ENCODE measurements around the gene MAGEA4.
"Not testable (repeated sequence)": the region's sequence is repeated elsewhere in the genome, so short reads cannot be mapped to it uniquely, and the experiment has no call there.

MAGEA4 gene, protein sequence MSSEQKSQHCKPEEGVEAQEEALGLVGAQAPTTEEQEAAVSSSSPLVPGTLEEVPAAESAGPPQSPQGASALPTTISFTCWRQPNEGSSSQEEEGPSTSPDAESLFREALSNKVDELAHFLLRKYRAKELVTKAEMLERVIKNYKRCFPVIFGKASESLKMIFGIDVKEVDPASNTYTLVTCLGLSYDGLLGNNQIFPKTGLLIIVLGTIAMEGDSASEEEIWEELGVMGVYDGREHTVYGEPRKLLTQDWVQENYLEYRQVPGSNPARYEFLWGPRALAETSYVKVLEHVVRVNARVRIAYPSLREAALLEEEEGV

GRCh38 chrX:151912780-151913179 lies at the start of gene MAGEA4:
Gene MAGEA4 (plus strand): TSS chrX:151912889. CDS start chrX:151923665, 10,776 bp downstream.
- no peak for DNase-seq

DNA sequence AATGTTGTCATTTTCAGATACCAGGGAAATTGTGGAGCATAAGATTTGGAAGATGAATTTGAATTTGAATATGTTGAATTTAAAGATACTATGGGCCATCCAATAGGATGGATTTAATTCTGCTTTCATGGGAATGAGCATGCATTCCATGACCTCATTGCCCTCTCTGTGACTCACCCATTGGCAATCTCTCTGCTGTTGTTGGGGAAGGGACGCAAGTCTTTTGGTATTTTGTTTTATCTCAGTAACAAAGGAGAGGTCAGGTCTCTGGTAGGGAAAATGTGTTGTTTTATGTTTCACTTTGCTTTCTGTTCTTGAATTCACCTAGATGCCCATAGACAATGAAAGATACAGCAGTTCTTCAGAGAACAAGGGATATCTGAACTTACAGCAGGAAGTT lies 42.1 kb upstream of the MAGEA4 start:
- DNase-seq: no peak

GRCh38 chrX:151871244-151871643 lies 41.4 kb upstream of the MAGEA4 start:
- DNase-seq: no peak

DNA sequence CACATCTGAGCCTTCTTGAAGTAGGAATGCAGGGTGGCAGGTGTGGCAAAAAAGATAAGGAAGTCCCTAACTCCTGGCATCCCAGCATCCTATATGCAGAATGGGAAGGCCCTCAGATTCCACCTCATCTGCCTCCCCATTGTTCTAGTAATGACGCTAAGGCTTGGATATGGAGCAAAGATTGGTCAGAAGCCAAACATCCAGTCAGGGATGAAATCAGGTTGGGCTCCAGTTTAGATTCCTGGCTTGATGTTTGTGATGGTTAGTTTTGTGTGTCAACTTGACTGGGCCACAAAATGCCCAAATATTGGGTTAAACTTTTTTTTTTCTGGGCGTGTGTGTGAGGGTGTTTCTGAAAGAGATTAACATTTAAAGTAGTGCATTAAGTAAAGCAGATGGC lies 39.6 kb upstream of the MAGEA4 start:
- no peak for DNase-seq

DNA sequence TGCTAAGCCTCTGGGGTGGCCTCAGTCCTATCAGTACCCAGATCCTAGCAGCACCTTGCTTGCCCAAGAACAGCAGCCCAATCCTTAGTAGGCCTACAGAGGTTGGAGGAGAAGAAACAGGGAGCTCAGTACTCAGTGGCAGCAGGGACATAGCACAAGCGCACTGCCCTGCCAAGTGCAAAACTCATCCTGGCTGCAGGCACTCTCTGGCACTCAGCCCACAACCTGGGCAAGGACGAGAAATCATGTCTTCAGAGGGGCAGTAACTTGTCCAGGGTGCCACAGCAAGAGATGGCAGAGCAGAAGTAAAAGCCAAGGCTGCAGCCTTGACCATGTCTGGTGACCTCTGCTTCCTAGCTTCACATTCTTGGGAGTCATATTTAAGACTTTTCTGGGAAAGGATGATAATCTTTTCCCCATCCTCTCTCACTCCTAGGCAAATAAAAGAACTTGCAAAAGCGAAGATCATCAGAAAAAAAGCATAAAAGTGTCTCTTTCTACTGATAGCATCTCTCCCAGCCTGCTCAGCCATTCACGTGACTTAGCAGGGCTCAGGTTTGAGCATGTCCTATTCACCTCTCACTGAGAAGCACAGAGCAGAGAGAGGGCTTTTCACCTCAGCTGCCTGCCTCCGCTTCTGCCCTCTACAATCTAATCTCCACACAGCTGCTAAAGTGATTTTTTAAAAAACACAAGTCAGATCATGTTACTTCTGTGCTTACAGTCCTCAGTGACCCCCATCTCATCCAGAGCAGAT lies 37.2 kb upstream of the MAGEA4 start:
- DNase-seq: no peak

GRCh38 chrX:151878574-151878973 lies 34.1 kb upstream of the MAGEA4 start:
- no peak for DNase-seq

DNA sequence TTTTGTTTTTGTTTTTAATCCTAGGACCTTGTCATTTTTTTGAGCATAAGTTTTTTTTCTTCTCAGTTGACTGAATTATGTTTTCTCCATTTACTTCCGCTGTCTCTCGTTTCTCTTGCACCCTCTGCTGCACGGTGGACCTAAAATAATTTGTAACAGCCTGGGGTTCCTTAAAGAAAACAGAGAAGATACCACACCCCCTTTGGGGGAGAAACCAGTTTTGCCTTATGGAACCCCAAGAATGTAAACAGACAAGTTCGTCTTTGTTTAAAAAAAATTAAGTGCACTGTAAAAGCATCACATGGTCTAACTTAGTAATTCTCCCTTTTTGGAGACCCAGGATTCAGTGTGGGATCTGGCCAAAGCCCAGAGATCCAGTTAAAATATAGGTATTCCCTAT lies 32.8 kb upstream of the MAGEA4 start:
- DNase-seq: no peak

DNA sequence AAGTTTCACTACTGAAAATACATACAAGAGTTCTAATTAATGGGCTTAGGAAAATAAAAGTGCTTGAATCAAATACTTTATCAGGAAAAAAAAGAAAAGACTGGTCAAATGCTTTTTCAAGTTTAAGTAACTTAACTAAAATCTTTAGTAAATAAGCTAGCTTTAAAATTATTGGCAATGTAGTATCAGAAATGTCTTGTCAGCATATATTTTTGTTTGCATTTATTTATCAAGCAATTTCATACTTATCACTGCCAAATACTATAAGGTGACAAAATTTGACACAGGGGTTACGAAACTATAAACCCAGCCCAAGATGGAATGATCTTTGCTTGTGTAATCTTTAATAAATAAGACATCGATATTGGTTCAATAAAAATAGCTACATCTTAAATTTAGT lies 31.8 kb upstream of the MAGEA4 start:
- no peak for DNase-seq

GRCh38 chrX:151889421-151889820 lies 23.3 kb upstream of the MAGEA4 start:
- DNase-seq: no peak

GRCh38 chrX:151896734-151897474 lies 15.8 kb upstream of the MAGEA4 start:
- DNase-seq: no peak

GRCh38 chrX:151899622-151900021 lies 13.1 kb upstream of the MAGEA4 start:
- DNase-seq: no peak

DNA sequence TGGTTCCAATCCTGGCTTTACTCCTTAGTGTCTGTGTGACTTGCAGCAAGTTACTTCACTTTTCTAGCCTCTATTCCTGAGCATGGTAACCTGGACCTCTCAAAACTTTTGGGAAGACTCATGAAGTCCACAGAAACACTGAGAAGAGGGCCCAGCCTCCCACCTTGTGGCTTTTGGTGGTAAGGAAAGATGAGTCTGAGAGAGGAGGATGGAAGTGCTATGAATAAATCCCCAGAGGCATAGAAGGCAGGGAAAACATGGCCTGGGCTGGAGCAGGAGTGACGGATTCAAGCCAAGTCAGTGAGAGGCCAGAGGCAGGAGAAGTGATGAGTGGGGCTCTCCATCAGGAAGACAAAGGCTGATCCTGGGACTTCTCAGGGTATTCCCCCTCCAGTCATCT lies 10.9 kb upstream of the MAGEA4 start:
- DNase-seq: no peak

- no peak for DNase-seq
Observed at GRCh38 chrX:151902813-151903591, 9.7 kb upstream of the MAGEA4 start.

DNA sequence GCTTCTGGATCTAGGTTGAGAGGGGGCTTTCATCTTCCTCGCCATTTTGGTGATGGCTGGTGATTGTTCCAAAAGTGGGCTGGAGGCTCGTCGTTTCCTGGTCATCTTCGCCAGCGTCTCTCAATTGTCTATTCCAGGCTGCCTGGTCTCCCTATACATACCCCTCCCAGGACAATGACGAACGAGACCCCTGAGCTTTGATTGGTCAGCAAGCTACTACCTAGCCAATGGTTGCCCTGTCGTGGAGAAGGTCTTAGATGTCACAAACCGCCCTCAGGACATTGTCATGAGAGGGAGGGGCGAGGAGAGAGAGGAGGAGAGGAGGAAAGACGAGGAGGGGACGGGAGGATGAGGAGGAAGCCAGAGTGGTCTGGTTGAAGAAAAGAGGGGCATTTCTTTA lies 7.7 kb upstream of the MAGEA4 start:
- no peak for DNase-seq

- no peak for DNase-seq
Observed at GRCh38 chrX:151912221-151912620, 468 bp upstream of the MAGEA4 start.

GRCh38 chrX:151918736-151919135 lies 6.0 kb downstream of the MAGEA4 start:
- DNase-seq: not testable (repeated sequence)

GRCh38 chrX:151919610-151920009 lies 6.9 kb downstream of the MAGEA4 start:
- no peak for DNase-seq

DNA sequence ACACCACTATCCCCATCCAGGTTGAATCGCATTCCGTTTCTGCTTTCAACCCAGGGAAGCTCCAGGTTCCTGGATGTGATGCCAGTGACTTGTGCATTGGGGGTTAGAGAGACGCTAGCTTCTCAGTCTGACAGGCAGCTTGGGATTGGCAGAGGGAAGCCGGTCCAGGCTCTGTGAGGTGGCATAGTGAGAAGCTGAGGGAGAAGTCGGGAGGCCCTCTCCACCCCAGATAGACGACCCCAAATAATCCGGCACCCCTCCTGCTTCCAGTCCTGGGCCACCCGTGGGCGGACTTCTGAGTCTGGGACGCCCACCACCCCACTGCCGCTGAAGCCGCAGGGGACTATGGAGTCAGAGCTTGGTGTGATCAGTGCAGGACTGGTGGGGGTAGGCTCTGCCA lies 7.4 kb downstream of the MAGEA4 start:
- DNase-seq: no peak

DNA sequence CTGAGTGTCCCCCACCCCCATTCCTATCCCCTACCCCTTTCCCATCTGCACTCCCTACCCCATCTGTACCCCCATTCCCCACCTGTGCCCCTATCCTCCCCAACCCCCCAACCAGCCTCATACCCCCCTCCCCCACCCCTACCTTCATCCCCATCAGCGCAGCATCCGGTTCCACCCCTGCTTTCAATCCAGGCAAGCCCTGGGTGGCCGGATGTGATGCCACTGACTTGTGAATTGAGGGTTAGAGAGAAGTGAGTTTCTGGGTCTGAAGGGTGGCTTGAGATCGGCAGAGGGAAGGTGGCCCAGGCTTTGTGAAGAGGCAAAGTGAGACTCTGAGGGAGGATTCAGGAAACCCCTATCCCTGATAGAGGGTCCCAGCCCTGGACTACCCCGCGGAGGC lies 7.8 kb downstream of the MAGEA4 start:
- no peak for DNase-seq

- no peak for DNase-seq
Observed at GRCh38 chrX:151921292-151921691, 8.6 kb downstream of the MAGEA4 start.

DNA sequence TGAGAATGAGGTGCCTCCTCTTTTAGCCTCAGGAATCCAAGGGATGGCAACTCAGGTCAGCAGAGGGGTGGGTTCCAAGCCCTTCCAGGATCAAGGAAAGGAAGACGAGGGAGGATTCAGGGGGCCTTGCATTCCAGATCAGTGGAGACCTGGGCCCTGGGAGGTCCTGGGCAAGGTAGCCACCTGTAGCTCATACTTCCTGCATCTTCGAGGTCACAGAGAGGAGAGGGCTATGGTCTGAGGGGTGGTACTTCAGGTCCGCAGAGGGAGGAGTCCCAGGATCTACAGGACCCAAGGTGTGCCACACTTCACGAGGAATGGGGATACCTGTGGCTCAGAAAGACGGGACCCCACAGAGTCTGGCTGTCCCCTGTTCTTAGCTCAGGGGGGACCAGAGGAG lies 9.2 kb downstream of the MAGEA4 start:
- no peak for DNase-seq

DNA sequence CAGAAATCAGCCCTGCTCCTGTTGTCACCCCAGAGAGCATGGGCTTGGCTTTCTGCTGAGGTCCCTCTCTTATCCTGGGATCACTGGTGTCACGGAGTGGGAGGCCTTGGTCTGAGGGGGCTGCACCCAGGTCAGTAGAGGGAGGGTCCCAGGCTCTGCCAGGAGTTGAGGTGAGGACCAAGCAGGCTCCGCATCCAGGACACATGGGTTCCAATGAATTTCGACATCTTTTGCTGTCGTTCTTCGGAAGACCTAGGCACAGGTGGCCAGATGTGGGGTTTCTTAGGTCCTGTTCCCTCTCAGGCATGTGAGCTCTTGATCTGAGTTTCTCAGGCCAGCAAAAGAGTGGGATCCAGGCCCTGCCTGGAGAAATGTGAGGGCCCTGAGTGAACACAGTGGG lies 10.0 kb downstream of the MAGEA4 start:
- DNase-seq: no peak

All from nucleus accumbens (tissue), 56 donors.